Stimulated activated CD4-positive, alpha-beta T cell treated with anti-CD3 and anti-CD28 coated beads, Interleukin-2, amount 100 ng/mL, for 24 hours (primary cell): Measurements from ENCODE around the gene TTC9C.

ENCODE experiments used
- DNase-seq, 2 donors: peaks; one replicate each; pipeline ENCODE4 v3.0.0-alpha.2; 2020

Gene TTC9C

DNA sequence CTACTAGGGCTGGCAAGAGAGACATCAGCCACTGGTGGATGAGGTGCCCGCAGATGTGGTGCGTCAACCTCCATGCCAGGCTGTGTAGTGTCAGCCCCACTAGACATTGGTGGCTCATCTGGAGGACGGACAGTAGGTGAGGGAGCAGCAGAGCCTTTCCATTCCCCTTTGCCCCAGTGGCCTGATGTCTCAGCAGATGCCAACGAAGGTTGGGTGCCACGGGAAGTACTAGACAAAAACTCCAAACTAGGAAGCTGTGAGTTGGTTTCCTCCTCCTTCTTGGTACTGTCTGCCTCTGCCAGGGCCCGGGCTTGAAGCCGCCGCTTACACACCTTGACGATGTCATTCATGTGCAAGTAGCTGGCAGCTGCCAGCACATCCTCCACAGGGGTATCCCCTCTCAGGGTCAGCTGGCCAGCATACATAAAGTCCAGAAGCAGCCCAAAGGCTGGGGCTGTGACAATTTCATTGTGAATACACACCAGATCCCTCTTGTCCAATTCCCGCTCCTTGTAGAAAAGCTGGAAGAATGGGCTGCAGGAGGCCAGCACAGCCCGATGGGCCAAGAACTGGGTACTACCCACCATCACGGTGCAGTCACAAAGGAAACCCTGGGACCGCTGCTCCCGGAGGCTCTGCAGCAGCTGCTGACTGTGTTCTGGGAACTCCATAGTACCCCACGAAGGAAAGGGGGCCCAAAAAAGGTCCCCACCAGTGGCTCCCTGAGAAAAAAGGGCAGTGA, 24.9 kb downstream of the TTC9C start:
- DNase-seq: no peak

DNA sequence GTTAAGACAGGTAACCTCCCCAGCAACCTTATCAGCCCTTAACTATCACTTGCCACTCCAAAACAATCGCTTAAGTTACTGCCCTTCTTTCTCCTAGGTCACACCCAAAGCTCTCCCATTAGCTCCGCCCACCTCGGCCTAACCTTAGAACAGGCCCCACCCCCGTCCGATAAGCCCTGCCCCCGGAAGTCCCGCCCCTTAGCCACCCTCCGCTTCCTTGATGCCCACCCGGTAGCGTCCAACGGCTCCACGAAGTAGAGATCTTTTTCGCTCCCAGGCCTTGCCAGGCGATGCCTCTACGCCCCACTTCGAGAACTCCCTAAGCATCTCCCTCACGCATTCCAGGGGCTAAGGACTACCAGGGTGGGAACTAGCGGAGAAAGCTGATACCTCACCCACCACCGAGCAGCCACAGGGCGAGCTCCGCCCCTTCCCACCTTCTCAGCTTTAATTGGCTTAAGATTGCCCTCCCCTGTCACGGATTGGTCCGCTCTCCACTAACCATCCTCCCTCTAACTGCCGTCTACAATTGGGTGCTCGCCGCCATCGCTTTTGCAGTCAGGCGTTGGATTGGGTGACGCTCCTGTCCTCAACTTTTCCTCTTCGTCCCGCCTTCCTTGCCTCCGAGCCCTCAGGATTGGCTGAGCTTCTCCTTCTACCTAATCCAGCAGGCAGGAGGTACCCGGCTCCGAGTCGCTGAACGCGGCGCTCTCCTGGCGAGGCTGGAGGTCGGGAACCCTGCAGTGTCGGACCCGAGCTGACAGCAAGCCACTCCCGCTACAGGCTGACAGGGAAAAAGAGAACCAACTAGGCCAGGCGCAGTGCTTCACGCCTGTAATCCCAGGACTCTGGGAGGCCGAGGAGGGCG, 25.7 kb downstream of the TTC9C start, which contains the start of gene ZBTB3:
Gene ZBTB3, minus strand, starts transcription at position 425 of the 868 bp plus-strand sequence. CDS start 496 bp downstream, outside the sequence.
- peak; percentile 95 to 97 for DNase-seq

DNA sequence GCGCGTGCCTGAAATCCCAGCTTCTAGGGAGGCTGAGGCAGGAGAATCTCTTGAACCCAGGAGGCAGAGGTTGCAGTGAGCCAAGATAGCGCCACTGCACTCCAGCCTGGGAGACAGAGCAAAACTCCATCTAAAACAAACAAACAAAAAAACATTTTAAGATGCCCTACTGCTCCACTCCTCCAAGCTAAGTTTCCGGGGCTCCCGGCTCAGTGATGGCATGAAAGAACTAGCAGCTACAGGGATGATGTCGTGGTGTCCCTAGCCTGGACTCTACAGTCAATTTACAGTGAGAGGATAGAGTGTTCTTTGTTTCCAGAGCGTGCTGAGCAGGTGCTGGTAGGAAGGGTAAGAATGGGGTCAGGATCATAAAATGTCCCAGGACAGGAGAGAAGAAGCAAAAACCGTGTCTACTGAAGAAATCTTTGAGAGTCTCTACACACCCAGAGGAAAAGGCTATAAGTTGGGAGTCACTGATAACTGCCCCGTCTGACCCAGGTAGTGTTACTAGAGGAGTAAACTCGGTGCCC, 26.9 kb downstream of the TTC9C start:
- no peak for DNase-seq

DNA sequence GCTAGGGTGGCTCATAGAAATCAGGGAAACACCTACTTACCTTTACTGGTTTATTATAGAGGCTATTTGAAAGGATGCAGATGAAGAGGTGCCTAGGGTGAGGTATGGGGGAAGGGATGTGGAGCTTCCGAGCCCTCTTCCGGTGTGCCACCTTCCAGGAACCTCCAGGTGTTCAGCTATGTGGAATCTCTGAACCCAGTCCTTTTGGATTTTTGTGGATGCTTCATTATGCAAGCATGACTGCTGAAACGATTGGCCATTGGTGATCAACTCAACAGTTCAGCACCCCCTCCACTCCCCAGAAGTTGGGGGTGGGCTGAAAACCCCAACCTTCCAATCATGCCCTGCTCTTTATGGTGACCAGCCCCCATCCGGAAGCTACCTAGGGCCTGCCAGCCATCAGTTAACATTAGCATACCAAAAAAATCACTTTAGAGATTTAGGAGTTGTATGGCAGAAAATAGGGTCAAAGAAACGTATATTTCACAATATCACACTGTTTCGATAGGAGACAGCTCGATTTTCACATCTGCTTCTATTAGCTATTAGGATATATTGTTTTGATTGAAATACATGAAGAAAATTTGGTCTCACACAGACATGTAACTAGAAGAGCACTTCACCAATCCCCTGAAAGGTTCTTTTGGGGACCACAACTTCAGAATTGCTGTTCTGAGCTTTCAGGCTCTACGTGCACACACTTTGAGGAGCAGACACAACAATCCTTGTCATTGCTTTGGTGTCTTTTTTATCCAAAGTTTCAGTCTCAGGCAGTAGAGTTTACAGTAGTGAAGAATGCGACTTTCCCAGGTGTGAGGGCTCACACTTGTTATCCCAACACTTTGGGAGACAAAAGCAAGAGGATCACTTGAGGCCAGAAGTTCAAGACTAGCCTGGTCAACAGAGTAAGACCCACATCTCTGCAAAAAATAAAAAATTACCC, 29.8 kb downstream of the TTC9C start:
- DNase-seq: no peak

DNA sequence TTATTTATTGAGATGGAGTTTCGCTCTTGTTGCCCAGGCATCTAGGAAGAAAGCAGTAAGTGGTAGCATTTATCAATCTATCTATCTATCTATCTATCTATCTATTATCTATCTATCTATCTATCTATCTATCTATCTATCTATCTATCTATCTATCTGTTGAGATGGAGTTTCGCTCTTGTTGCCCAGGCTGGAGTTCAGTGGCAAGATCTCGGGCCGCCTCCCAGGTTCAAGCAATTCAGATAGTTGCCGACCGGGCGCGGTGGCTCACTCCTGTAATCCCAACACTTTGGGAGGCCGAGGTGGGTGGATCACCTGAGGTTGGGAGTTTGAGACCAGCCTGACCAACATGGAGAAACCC, 32.6 kb downstream of the TTC9C start:
- DNase-seq: peak in 1 of 2 donors; percentile 14

DNA sequence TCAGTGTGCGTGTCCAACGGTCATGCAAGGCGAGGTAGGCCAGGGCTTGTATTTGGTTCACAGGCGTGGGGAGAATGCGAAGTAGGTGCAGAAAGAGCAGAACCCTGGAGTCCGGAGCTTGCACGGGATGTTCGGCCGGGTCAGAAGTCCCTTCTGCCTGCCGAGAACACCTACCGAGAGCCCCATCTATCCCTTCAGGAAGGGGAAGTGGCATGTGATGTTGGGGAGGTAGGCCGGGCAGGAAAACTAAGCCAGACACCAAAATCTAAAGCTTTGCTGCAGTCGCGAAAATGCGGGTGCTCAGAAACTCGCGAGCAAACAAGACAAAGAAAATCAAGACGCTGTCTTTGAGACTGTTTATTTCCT, 42.5 kb downstream of the TTC9C start:
- DNase-seq: peak in 1 of 2 donors; percentile 37

DNA sequence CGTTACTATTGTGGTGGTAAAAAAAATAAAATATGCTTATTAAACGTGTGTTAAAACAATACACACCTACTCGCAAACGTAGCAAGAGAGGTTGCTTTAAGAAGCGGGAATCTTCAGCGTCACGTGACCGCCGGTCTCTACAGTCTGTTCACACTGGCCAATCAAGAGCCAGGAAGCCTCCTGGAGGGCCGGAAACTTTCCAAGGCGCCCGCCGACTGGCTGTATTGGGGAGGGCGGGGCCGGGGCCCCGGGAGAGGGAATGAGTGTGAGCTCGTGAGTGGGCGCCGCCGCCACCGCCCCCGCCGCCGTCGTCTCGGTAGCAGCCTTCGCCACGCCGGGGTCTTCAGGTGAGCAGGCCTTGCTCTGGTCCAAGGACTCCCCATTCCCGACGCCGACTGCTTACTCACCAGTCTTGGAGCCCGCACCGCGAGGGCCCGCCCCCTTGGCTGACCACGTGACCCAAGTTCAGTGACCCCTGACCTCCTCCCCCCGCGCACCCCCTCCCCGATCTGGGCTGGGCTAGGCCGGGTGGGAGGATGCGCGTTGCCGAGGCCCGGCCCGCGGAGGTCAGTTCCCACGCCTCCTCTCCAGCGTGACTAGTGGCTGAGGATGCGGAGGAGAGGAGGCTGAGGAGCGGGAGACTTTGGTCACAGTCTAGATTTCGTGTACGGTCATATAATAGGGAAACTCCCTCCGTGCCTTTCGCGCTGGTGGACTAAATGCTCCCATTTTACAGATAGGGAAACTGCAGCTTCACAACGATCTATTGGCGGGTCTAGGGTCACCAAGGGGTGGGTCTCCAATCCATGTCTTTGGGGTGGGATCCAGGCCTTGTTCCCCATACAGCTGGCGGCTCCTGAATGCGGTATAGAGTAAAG, 43.1 kb downstream of the TTC9C start, which contains the start of gene TAF6L:
Gene TAF6L, plus strand, starts transcription at position 253 of the 878 bp plus-strand sequence. CDS start 4,388 bp downstream, outside the sequence.
- peak; percentile 95 to 97 for DNase-seq

DNA sequence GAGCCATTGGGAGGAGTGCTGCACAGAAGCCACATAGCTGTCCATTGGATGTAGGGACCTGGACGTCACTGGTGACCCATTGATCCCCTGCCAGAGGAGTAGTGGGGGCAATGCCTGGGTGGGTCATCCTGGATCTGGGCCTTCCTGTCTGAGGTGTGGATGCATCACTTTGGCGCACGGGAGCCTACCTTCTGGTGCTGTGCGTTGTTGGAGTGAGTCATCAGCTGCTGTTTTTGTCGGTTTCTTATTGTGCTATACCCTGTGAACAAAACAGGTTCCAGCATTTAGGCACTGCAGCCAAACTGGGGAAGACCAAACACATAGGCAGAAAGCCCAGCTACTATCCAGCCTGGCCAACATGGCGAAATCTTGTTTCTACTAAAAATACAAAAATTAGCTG, 46.1 kb downstream of the TTC9C start:
- DNase-seq: no peak

DNA sequence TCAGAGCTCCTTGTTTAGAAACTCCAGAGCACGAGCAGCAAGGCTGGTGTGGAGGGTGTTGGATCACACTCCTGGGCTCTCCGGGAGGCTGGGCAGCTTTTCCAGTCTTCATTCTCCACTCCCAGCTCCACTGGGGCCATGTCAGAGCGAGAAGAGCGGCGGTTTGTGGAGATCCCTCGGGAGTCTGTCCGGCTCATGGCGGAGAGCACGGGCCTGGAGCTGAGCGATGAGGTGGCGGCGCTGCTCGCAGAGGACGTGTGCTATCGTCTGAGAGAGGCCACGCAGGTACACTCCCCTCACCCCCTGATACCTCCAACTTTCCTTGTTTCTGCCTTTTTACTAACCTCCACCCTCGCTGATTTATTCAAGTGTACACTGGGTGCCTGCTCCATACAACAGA, 47.4 kb downstream of the TTC9C start:
- DNase-seq: no peak

DNA sequence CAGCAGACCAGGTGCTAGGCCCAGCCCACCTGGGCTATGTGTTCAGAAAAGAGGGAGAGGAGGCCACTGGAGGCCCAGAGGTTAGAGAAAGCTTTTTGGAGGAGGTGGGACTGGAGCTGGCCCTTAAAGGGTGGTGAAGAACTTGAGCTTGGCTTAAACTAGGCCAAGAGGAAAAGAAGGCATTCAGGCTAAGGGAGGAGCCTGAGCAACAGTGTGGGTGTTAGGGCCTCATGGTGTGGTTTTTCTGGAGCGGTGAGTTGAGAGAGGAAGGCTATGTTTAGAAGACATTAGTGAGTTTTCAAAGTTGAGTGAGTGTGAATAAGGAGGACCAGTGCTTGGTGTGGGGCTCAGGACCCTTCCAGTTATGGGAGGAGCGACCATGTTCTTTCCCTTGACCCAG, 49.1 kb downstream of the TTC9C start:
- DNase-seq: no peak

DNA sequence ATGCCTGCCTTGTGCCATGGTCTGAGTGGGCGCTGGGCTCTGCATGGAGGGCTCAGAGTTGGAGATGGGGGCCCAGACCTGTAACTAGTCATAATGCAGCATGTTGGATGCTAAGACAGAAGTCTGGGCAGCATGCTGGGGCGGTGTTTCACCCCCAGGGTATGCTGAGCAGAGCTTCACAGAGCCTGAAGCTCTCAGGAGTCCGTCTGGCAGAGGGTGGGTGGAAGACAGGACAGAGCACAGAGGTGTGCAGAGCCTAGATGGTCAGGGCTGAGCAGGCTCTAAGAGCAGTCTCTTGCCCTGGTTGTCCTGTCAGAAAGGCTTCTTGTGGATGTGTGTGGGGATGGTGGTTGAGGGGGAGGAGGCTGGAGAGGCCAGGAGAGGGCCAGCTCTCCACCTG, 50.2 kb downstream of the TTC9C start:
- DNase-seq: no peak

DNA sequence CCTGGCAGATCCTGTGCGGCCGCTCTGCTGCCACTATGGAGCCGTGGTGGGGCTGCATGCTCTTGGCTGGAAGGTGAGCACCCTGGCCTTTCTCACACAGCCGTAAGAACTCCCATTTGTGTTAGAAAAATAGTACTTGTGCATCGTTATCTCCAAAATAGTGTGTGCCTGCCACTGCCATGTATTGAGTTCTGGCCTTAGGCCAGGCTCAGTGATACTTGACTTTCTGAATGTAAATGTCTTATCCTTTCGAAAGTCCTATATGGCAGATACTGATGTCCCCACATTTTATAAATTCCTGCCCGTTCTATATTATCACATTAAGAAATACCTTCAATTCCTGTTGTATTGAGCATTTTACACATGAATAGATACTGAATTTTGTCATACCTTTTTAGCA, 54.5 kb downstream of the TTC9C start:
- no peak for DNase-seq

DNA sequence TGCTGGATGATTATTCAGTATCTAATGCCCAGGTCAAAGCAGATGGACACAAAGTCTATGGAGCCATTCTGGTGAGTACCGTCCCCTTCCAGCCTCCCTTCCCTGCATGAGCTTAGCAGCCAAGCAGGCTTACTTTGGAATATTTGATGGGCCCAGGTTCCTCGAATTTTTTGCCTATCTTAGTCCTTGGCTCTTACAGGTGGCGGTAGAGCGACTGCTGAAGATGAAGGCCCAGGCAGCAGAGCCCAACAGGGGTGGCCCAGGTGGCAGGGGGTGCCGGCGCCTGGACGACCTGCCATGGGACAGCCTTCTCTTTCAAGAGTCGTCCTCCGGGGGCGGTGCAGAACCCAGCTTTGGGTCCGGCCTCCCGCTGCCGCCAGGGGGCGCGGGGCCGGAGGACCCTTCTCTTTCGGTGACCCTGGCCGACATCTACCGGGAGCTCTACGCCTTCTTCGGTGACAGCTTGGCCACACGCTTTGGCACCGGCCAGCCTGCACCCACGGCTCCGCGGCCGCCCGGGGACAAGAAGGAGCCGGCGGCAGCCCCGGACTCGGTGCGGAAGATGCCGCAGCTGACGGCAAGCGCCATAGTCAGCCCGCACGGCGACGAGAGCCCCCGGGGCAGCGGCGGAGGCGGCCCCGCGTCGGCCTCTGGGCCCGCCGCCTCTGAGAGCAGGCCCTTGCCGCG, 58.2 kb downstream of the TTC9C start:
- DNase-seq: peak; percentile 87 to 88

DNA sequence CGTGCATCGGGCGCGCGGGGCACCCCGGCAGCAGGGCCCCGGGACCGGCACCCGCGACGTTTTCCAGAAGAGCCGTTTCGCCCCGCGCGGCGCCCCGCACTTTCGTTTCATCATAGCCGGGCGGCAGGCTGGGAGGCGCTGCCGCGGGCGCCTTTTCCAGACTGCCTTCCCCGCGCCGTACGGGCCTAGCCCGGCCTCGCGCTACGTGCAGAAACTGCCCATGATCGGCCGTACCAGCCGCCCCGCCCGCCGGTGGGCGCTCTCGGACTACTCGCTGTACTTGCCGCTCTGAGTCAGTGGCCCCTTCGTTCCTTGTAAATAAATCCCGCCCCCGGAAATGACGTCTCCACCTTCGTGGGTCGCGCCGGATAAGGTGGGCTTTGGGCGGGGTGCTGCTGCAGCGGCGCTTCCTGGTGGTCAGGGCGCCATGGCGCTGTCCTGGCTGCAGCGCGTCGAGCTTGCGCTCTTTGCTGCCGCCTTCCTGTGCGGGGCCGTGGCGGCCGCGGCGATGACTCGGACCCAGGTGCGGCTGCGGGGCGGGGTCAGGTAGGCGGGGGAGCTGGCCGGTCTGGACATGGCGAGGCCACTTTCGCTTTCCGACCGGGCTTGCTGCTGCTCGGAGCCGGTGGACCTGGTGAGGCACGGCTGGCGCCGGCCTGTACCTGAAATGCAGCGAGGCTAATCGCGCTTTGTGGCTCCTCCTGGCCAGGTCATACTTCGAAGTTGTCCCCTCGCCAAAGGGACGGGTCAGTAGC, 58.9 kb downstream of the TTC9C start, which contains the start of gene TMEM179B:
Gene TMEM179B, plus strand, starts transcription at position 398 of the 755 bp plus-strand sequence. Its CDS starts 30 bp downstream, at position 428.
- DNase-seq: peak; percentile 98 to 99
